ENCODE measurements around the gene ZNF83.

DNA sequence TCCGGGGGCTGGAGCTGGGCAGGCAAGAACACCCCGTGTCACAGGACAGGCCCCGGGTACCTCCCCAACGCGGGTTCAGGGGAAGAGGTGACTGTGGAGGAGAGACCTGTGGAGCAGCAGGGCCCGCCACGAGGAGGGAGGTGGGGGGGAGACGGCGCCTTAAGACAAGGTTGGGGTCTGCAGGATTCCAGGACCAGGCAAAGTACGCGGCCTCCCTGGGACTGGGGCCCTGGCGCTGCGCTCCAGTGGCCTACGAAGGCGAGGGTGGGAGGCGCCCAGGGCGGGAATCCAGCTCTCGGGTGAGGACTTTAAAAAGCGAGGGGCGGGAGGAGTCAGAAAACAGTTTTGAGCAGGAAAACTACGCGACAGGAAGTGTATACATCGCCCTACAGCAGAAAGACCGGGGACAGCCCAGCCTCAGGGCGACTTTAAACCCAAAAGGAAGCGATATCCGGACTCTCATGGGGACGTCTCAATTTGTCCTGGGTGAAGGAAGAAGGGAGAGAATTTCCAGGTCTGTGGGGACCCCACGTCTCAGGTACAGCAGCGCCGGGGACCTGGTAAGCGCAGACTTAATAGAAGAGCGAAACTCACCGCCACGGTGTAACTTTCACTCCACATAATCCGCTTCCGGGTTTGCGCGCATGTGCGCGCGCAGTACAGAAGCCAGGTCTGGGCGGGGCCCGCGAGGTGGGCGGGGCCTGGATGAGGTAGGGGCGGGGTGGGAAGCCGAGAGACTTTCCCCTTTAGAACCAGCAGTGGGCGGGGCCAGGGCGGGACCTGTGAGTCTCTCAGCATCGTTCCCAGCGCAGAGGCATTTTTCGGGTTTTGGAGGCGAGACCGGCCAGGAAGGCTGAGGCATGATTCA is at the start of gene ZNF83:
- TF ChIP-seq CTCF (IDR thresholded peaks at IDR 0.05) (no peak), POLR2A (IDR thresholded peaks at IDR 0.05) (no peak)

Measured in right lobe of liver (tissue), 4 donors.